Thyroid gland (tissue), 4 donors: Measurements from ENCODE around the gene UBE2Q2.

Experiments
- POLR2A ChIP-seq, 2 donors: fragments of 450-650 bp; IDR thresholded peaks; one replicate each; pipeline ENCODE4 v1.6.1; 2017; ENCODE audit warnings: antibody characterized with exemption in 2 of 2, mild to moderate bottlenecking in 2 of 2, moderate library complexity in 1 of 2
- TF ChIP-seq, protein P1 (sequence below), 6 experiments: fragments of 200-600 bp in 3 of 6; fragments of 450-650 bp in 3 of 6; sonication (generic) in 3 of 6; IDR thresholded peaks; one replicate each; pipeline ENCODE4 v1.5.1; 2016 to 2019; ENCODE audit warnings: antibody characterized with exemption in 6 of 6, mild to moderate bottlenecking in 2 of 6, inconsistent platforms in 1 of 6, moderate library complexity in 1 of 6

GRCh38 chr15:75925440-75925839 is 82.2 kb downstream of the UBE2Q2 start:
- no peak for TF ChIP-seq POLR2A (IDR thresholded peaks at IDR 0.05)
- TF ChIP-seq, protein P1, sequence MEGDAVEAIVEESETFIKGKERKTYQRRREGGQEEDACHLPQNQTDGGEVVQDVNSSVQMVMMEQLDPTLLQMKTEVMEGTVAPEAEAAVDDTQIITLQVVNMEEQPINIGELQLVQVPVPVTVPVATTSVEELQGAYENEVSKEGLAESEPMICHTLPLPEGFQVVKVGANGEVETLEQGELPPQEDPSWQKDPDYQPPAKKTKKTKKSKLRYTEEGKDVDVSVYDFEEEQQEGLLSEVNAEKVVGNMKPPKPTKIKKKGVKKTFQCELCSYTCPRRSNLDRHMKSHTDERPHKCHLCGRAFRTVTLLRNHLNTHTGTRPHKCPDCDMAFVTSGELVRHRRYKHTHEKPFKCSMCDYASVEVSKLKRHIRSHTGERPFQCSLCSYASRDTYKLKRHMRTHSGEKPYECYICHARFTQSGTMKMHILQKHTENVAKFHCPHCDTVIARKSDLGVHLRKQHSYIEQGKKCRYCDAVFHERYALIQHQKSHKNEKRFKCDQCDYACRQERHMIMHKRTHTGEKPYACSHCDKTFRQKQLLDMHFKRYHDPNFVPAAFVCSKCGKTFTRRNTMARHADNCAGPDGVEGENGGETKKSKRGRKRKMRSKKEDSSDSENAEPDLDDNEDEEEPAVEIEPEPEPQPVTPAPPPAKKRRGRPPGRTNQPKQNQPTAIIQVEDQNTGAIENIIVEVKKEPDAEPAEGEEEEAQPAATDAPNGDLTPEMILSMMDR (IDR thresholded peaks at IDR 0.05): no peak
